H9 (cell line): Measurements from ENCODE around the gene EEF1A1. TPM values are rescaled to one million over a fixed set of nuclear protein-coding genes. Genes with fewer than 3 reads are reported as not detected.

ENCODE experiments used
- DNase-seq: peaks from one replicate; pipeline ENCODE4 v3.0.0-alpha.2; 2017
- H2AFZ ChIP-seq: one replicate; pipeline ENCODE4 v1.6.1; 2013; ENCODE audit warnings: mild to moderate bottlenecking, low read length, control low read depth, moderate library complexity
- H2AK5ac ChIP-seq: 2 replicates; pipeline ENCODE4 v1.6.1; 2013; ENCODE audit warnings: low read length, control low read depth, mixed read lengths; ENCODE audit not compliant: insufficient read length
- H2BK120ac ChIP-seq: one replicate; pipeline ENCODE4 v1.6.1; 2013; ENCODE audit warnings: low read depth, mild to moderate bottlenecking, low read length, control low read depth, inconsistent platforms; ENCODE audit not compliant: poor library complexity, severe bottlenecking
- H2BK12ac ChIP-seq: 2 replicates; pipeline ENCODE4 v1.6.1; 2013; ENCODE audit warnings: low read length, control low read depth, mixed read lengths, low read depth; ENCODE audit not compliant: insufficient read length
- H2BK15ac ChIP-seq: 2 replicates; pipeline ENCODE4 v1.6.1; 2013; ENCODE audit warnings: low read depth, low read length, control low read depth
- H2BK20ac ChIP-seq: one replicate; pipeline ENCODE4 v1.6.1; 2013; ENCODE audit warnings: low read depth, mild to moderate bottlenecking, low read length, control low read depth, inconsistent platforms; ENCODE audit not compliant: poor library complexity, severe bottlenecking
- H2BK5ac ChIP-seq: 2 replicates; pipeline ENCODE4 v1.6.1; 2013; ENCODE audit warnings: low read length, control low read depth, mixed read lengths; ENCODE audit not compliant: insufficient read length
- H3K14ac ChIP-seq: 2 replicates; pipeline ENCODE4 v1.6.1; 2013; ENCODE audit warnings: low read length, control low read depth; ENCODE audit not compliant: insufficient read depth
- H3K18ac ChIP-seq: 2 replicates; pipeline ENCODE4 v1.6.1; 2013; ENCODE audit warnings: low read depth, mild to moderate bottlenecking, mixed read lengths, low read length, control low read depth; ENCODE audit not compliant: insufficient read length
- H3K23ac ChIP-seq: 2 replicates; pipeline ENCODE4 v1.6.1; 2013; ENCODE audit warnings: low read length, control low read depth, mixed read lengths, low read depth; ENCODE audit not compliant: insufficient read length
- H3K23me2 ChIP-seq: 2 replicates; pipeline ENCODE4 v1.6.1; 2013; ENCODE audit warnings: low read depth, mild to moderate bottlenecking, mixed read lengths, low read length, control low read depth; ENCODE audit not compliant: insufficient read length, poor library complexity, severe bottlenecking
- H3K27ac ChIP-seq: 2 replicates; pipeline ENCODE4 v1.5.1; 2013; ENCODE audit warnings: low read length, control low read depth, mixed read lengths, low read depth; ENCODE audit not compliant: insufficient read length
- H3K27me3 ChIP-seq: 2 replicates; pipeline ENCODE4 v1.6.1; 2013; ENCODE audit warnings: low read length, control low read depth, inconsistent platforms; ENCODE audit not compliant: insufficient read depth
- H3K4ac ChIP-seq: 2 replicates; pipeline ENCODE4 v1.6.1; 2013; ENCODE audit warnings: low read depth, mild to moderate bottlenecking, control low read depth, inconsistent platforms, low read length, moderate library complexity
- H3K4me1 ChIP-seq: 2 replicates; pipeline ENCODE4 v1.6.1; 2013; ENCODE audit warnings: low read length, control low read depth, inconsistent platforms; ENCODE audit not compliant: insufficient read depth
- H3K4me2 ChIP-seq: 2 replicates; pipeline ENCODE4 v1.6.1; 2013; ENCODE audit warnings: low read length, control low read depth, mixed read lengths; ENCODE audit not compliant: insufficient read length, insufficient read depth
- H3K56ac ChIP-seq: 2 replicates; pipeline ENCODE4 v1.6.1; 2013; ENCODE audit warnings: low read depth, mild to moderate bottlenecking, mixed read lengths, low read length, control low read depth; ENCODE audit not compliant: insufficient read length
- H3K79me1 ChIP-seq: 2 replicates; pipeline ENCODE4 v1.6.1; 2013; ENCODE audit warnings: low read depth, mild to moderate bottlenecking, moderate library complexity, low read length, control low read depth, inconsistent platforms; ENCODE audit not compliant: insufficient read depth, poor library complexity, severe bottlenecking
- H3K79me2 ChIP-seq: 2 replicates; pipeline ENCODE4 v1.6.1; 2013; ENCODE audit warnings: low read length, control low read depth, inconsistent platforms; ENCODE audit not compliant: insufficient read depth
- H3K9ac ChIP-seq: 2 replicates; pipeline ENCODE4 v1.6.1; 2013; ENCODE audit warnings: low read length, control low read depth, mixed read lengths; ENCODE audit not compliant: insufficient read length; ENCODE audit errors: extremely low read depth
- H3K9me3 ChIP-seq: one replicate; pipeline ENCODE4 v1.6.1; 2013; ENCODE audit warnings: low read depth, low read length, inconsistent platforms; ENCODE audit not compliant: control insufficient read depth
- H3T11ph ChIP-seq: one replicate; pipeline ENCODE4 v1.6.1; 2013; ENCODE audit warnings: mild to moderate bottlenecking, low read length, control low read depth, inconsistent platforms
- H4K20me1 ChIP-seq: one replicate; pipeline ENCODE4 v1.6.1; 2013; ENCODE audit not compliant: control insufficient read depth, insufficient read length, insufficient read depth
- H4K5ac ChIP-seq: 2 replicates; pipeline ENCODE4 v1.6.1; 2013; ENCODE audit warnings: low read depth, mild to moderate bottlenecking, mixed read lengths, low read length, control low read depth; ENCODE audit not compliant: insufficient read length
- H4K8ac ChIP-seq: replicated peaks from 2 replicates; pipeline ENCODE4 v1.6.1; 2013; ENCODE audit warnings: low read length, control low read depth, mixed read lengths, low read depth; ENCODE audit not compliant: insufficient read length
- H4K91ac ChIP-seq: 2 replicates; pipeline ENCODE4 v1.6.1; 2013; ENCODE audit warnings: low read depth, mild to moderate bottlenecking, moderate library complexity, mixed read lengths, low read length, control low read depth; ENCODE audit not compliant: insufficient read length
- H3K27ac Mint-ChIP-seq, 3 experiments: 2 replicates in 2 of 3; 3 replicates in 1 of 3; pipeline ENCODE4 v1.8.0; 2020 to 2021; ENCODE audit warnings: mixed read lengths in 3 of 3, mild to moderate bottlenecking in 1 of 3, moderate library complexity in 1 of 3
- H3K27me3 Mint-ChIP-seq: 2 replicates; pipeline ENCODE4 v1.8.0; 2021; ENCODE audit warnings: low read depth, mild to moderate bottlenecking, moderate library complexity, mixed read lengths
- H3K36me3 Mint-ChIP-seq, 3 experiments: 2 replicates in 2 of 3; 3 replicates in 1 of 3; pipeline ENCODE4 v1.8.0; 2020 to 2021; ENCODE audit warnings: low read depth in 3 of 3, mixed read lengths in 3 of 3; ENCODE audit not compliant: insufficient read depth in 1 of 3
- H3K4me1 Mint-ChIP-seq, 2 experiments: 2 replicates each; pipeline ENCODE4 v1.8.0; 2020; ENCODE audit warnings: mixed read lengths in 2 of 2
- H3K4me3 Mint-ChIP-seq, 2 experiments: 2 replicates in 1 of 2; 3 replicates in 1 of 2; pipeline ENCODE4 v1.8.0; 2020 to 2021; ENCODE audit warnings: mild to moderate bottlenecking in 2 of 2, mixed read lengths in 2 of 2, moderate library complexity in 1 of 2
- H3K9me3 Mint-ChIP-seq, 2 experiments: 2 replicates in 1 of 2; 3 replicates in 1 of 2; pipeline ENCODE4 v1.8.0; 2020; ENCODE audit warnings: mild to moderate bottlenecking in 2 of 2, mixed read lengths in 2 of 2, moderate library complexity in 1 of 2
- CTCF ChIP-seq: fragments of 200-600 bp; sonication (generic); conservative IDR thresholded peaks from 3 replicates; pipeline ENCODE4 v1.8.0; 2021; ENCODE audit warnings: antibody characterized with exemption, mild to moderate bottlenecking
- WGBS: extraction: QIAGEN DNeasy Blood & Tissue Kit; methylation state at CpG from one replicate; pipeline ENCODE4 v1.1.7; 2013; ENCODE audit warnings: missing lambda C conversion rate, low lambda C conversion rate, mixed read lengths; ENCODE audit not compliant: insufficient read length; ENCODE audit errors: extremely low coverage; 5-methylcytosine and 5-hydroxymethylcytosine counted together
- total RNA-seq: library from RNA; stranded (reverse); gene quantifications from 2 replicates; pipeline ENCODE4 v1.2.1, GENCODE V29; 2021

Gene EEF1A1
- total RNA-seq, 1 experiment from 2014 or later = 13,057 TPM

GRCh38 chr6:73558624-73559398 is 38.0 kb upstream of the EEF1A1 start:
- Histone ChIP-seq H2BK15ac (no peak overlapping the region), H3K4me1 (peaks cover 4% of the 10 kb centered on the region; the same call in 1 of the 2 replicates), H3K27ac (no peak overlapping the region), H3K14ac (no peak overlapping the region), H3K9ac (no peak overlapping the region), H3K4ac (no peak overlapping the region), H2BK20ac (no peak overlapping the region), H3K4me2 (no peak overlapping the region), H4K5ac (no peak overlapping the region), H4K91ac (no peak overlapping the region), H2BK5ac (no peak overlapping the region), H2BK120ac (no peak overlapping the region), H3K18ac (no peak overlapping the region), H3K27me3 (no peaks in the 10 kb centered on the region), H2BK12ac (no peak overlapping the region), H3K9me3 (no peaks in the 10 kb centered on the region), H2AK5ac (no peak overlapping the region), H3K79me1 (no peaks in the 10 kb centered on the region), H3K23me2 (no peaks in the 10 kb centered on the region), H2AFZ (no peak overlapping the region), H3K79me2 (no peaks in the 10 kb centered on the region), H3T11ph (no peak overlapping the region), H3K56ac (no peak overlapping the region), H4K8ac (no peak overlapping the region), H4K20me1 (no peaks in the 10 kb centered on the region), H3K23ac (no peak overlapping the region)
- Mint-ChIP-seq H3K4me3 (no peak overlapping the region), H3K9me3 (no peaks in the 10 kb centered on the region; a peak in 1 of 5 replicates), H3K27ac (peak overlapping the region in 2 of 3 experiments; percentile 25 to 88; a peak in 6 of 7 replicates), H3K4me1 (peaks cover 26 to 32% of the 10 kb centered on the region in 2 experiments), H3K27me3 (no peaks in the 10 kb centered on the region), H3K36me3 (no peaks in the 10 kb centered on the region)
- TF ChIP-seq CTCF = peak; percentile 16; the same call in 1 of the 3 replicates
- DNase-seq = peak; percentile 45
- WGBS = no CpG with 5 or more reads among the region's 4 CpGs
